Nephron progenitor cell (in vitro differentiated cells): ENCODE measurements around the gene NBPF11.
"Not testable (repeated sequence)": the region's sequence is repeated elsewhere in the genome, so short reads cannot be mapped to it uniquely, and the experiment has no call there.

Source experiments
- DNase-seq: peaks from one replicate; pipeline ENCODE4 v3.0.0; 2021
- H3K27ac Mint-ChIP-seq: 2 replicates; pipeline ENCODE4 v1.8.0; 2021; ENCODE audit warnings: mild to moderate bottlenecking, moderate library complexity, mixed read lengths
- H3K27me3 Mint-ChIP-seq: 2 replicates; pipeline ENCODE4 v1.8.0; 2021; ENCODE audit warnings: mild to moderate bottlenecking, low read depth, mixed read lengths; ENCODE audit not compliant: poor library complexity
- H3K36me3 Mint-ChIP-seq: 2 replicates; pipeline ENCODE4 v1.8.0; 2021; ENCODE audit warnings: low read depth, mixed read lengths
- H3K4me1 Mint-ChIP-seq: 2 replicates; pipeline ENCODE4 v1.8.0; 2021; ENCODE audit warnings: mixed read lengths
- H3K4me3 Mint-ChIP-seq: 2 replicates; pipeline ENCODE4 v1.8.0; 2021; ENCODE audit warnings: mild to moderate bottlenecking, moderate library complexity, mixed read lengths
- H3K9me3 Mint-ChIP-seq: 2 replicates; pipeline ENCODE4 v1.8.0; 2021; ENCODE audit warnings: mild to moderate bottlenecking, moderate library complexity, mixed read lengths

Gene NBPF11

DNA sequence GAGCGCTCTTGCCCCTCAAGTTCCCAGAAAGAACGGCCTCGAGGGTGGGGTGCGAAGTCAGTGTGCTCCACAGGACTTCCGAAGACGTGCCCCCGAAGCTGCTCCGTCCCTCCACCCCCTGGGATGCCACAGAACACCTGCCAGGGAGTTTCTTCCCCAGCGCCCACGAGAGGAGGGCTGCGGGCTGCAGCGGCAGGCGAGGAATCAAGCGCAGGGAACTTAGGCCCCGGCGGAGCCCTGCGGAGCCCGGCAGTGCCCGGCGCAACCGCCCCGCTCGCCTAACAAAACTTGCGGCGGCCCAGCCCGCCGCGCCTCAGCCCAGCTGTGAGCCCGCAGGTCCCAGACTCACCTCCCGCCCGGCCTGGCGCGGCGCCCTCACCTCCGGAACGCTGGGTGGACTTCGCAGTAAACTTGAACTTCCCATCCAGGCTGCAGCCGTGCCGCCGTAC lies 686 bp downstream of the NBPF11 start:
- H3K36me3 Mint-ChIP-seq, H3K27me3 Mint-ChIP-seq, H3K27ac Mint-ChIP-seq, H3K9me3 Mint-ChIP-seq: not testable (repeated sequence)
- Mint-ChIP-seq H3K4me3 (peak overlapping the region; percentile 96), H3K4me1 (peaks cover 17% of the 10 kb centered on the region)
- peak; percentile 55 for DNase-seq

DNA sequence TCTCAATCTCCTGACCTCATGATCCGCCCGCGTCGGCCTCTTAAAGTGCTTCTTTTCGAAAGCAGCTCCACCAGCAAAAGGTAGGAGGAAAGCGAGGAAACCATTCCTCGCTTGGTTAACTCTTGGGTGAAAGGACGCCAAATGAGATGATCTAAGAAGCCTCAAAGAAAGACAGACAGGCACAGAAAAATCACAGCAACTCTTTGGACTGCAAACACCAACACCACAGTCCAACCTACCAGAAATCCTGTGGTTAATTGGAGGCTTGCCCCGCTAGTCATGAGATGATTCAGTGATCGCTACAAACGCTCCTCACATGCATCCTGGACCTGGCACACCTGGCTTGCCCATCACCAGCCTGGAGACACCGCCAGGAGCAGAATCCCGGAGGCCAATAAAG lies 1.1 kb downstream of the NBPF11 start:
- H3K36me3 Mint-ChIP-seq, H3K9me3 Mint-ChIP-seq, H3K27me3 Mint-ChIP-seq, H3K27ac Mint-ChIP-seq, DNase-seq: not testable (repeated sequence)
- H3K4me3 Mint-ChIP-seq, result peak overlapping the region; percentile 96
- H3K4me1 Mint-ChIP-seq, result peaks cover 16% of the 10 kb centered on the region

DNA sequence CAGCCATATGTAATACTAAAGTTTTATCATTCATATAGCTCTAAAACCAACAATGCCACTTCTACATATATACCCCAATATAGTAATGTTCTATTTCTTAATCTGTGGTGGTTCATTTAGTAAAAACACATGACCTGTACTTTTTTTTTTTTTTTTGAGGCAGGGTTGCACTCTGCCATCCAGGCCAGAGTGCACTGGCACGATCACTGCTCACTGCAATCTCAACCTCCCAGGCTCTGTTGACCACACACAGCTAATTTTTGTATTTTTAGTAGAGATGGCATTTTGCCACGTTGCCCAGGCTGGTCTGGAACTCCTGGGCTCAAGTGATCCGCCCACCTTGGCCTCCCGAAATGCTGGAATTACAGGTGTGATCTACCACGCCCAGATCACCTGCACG lies 2.1 kb downstream of the NBPF11 start:
- not testable (repeated sequence) for H3K9me3 Mint-ChIP-seq, H3K27ac Mint-ChIP-seq, DNase-seq, H3K36me3 Mint-ChIP-seq, H3K27me3 Mint-ChIP-seq, H3K4me1 Mint-ChIP-seq, H3K4me3 Mint-ChIP-seq

DNA sequence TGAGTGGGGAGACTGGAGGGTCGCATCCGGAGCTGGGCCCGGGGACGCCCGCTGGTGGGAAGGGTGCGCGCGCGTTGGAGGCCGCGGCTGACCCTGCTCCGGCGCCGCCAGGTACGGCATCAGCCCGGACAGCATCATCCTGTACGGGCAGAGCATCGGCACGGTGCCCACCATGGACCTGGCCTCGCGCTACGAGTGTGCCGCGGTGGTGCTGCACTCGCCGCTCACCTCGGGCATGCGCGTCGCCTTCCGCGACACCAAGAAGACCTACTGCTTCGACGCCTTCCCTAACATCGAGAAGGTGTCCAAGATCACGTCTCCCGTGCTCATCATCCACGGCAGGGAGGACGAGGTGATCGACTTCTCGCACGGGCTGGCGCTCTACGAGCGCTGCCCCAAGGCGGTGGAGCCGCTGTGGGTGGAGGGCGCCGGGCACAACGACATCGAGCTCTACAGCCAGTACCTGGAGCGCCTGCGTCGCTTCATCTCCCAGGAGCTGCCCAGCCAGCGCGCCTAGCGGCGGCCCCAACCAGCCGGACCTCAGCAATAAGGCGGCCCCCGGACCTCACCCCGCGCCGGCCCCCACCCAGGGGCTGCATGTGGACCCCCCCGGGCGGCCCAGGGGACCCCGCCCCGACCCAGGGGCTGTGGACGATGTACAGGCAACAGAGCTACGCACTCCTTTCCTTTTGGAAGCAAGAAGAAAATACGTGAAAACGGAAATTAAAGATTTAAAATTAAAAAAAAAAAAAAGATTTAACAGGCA lies 2.8 kb downstream of the NBPF11 start:
- H3K27me3 Mint-ChIP-seq, H3K36me3 Mint-ChIP-seq, H3K4me1 Mint-ChIP-seq, H3K9me3 Mint-ChIP-seq, H3K27ac Mint-ChIP-seq, DNase-seq, H3K4me3 Mint-ChIP-seq: not testable (repeated sequence)

DNA sequence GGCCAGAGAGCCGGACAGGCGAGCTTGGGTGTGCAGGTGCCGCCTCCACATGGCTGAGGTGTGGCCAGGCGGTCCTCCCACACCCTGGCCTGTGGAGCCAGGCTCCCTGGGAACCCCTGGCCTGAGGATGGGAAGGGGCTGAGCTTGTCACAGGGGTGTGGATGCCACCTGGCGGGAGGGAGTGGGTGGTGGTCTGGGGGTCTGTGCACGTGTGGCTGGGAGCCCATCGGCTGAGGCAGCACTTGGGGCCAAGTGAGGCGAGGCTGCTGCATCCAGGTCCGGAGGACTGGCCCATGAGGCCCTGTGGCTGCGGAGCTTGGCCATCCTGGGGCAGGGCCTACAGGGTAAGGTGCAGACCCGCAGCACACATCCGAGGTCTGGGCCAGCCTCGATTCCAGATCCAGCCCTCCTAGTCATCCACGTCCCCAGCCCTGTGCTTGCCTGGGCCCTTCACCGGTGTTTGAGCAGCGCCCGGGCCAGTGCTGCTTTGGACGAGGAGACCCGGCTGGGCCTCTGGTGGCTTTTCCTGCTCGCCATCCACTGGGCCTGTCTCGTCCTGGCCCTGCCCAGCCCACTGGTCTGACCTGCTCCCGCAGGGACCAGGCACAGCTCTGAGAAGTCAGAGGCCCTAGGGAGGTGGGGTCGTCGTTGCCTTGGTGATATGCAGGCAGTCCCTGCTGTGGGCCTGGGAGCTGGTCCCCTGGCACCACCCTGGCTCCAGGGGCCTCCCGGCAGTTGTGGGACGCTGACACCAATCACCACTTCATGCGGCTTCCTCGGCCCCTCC lies 4.8 kb downstream of the NBPF11 start:
- H3K4me3 Mint-ChIP-seq, H3K27ac Mint-ChIP-seq, DNase-seq, H3K27me3 Mint-ChIP-seq, H3K36me3 Mint-ChIP-seq, H3K4me1 Mint-ChIP-seq, H3K9me3 Mint-ChIP-seq: not testable (repeated sequence)

DNA sequence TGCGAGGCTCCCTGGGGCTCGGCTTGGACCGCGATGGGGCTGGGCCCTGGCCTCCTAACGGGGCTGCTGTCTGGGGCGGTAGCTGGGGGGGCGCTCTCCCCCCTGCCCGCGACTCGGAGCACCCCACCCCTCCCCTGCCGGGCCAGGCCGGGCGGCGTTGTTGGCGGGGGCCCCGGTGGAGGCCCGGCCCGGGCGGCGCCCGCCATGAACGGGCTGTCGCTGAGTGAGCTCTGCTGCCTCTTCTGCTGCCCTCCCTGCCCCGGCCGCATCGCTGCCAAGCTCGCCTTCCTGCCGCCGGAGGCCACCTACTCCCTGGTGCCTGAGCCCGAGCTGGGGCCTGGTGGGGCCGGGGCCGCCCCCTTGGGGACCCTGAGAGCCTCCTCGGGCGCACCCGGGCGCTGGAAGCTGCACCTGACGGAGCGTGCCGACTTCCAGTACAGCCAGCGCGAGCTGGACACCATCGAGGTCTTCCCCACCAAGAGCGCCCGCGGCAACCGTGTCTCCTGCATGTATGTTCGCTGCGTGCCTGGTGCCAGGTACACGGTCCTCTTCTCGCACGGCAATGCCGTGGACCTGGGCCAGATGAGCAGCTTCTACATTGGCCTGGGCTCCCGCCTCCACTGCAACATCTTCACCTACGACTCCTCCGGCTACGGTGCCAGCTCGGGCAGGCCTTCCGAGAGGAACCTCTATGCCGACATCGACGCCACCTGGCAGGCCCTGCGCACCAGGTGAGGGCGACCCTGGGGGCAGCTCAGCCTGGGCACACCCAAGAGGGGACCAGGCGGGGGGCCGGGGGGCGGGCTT lies 5.7 kb downstream of the NBPF11 start:
- DNase-seq, H3K4me3 Mint-ChIP-seq, H3K27ac Mint-ChIP-seq, H3K4me1 Mint-ChIP-seq, H3K27me3 Mint-ChIP-seq, H3K36me3 Mint-ChIP-seq, H3K9me3 Mint-ChIP-seq: not testable (repeated sequence)

DNA sequence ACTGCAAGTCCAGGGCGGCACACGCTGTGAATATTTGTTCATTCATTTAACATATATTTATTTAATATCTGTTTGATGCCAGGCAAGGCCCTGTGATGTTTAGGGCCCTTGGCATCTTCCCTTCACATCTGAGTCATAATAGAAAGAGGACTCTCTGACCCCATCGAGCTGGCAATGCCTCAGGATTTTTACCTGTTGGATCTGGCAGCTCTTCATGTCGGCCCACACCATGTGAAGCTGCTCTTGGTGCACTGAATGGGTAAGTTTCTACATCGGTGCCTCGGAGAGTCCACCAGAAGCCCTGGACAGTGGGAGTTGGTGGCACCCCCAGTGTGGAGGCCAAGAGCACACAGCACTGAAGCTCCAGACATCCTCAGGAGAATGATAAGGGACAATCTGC lies 8.9 kb downstream of the NBPF11 start:
- not testable (repeated sequence) for H3K36me3 Mint-ChIP-seq, H3K27me3 Mint-ChIP-seq, H3K4me3 Mint-ChIP-seq, H3K9me3 Mint-ChIP-seq, H3K27ac Mint-ChIP-seq, DNase-seq, H3K4me1 Mint-ChIP-seq

DNA sequence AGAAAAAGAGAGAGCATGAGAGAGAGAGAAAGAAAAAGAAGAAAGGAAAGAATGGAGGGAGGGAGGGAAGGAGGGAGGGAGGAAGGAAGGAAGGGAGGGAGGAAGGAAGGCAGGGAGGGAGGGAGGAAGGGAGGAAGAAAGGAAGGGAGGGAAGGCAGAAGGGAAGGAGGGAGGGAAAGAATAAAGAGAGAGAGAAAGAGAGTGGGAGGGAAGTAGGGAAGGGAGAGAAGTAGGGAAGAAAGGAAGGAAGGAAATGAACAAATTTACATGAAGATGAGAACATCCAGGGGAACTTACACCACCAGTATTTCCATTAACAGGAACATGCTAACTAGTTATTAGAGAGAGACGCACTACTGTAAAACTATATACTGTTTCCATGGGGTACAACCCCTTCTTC lies 10.1 kb downstream of the NBPF11 start:
- not testable (repeated sequence) for H3K4me1 Mint-ChIP-seq, DNase-seq, H3K4me3 Mint-ChIP-seq, H3K36me3 Mint-ChIP-seq, H3K27ac Mint-ChIP-seq, H3K9me3 Mint-ChIP-seq, H3K27me3 Mint-ChIP-seq

DNA sequence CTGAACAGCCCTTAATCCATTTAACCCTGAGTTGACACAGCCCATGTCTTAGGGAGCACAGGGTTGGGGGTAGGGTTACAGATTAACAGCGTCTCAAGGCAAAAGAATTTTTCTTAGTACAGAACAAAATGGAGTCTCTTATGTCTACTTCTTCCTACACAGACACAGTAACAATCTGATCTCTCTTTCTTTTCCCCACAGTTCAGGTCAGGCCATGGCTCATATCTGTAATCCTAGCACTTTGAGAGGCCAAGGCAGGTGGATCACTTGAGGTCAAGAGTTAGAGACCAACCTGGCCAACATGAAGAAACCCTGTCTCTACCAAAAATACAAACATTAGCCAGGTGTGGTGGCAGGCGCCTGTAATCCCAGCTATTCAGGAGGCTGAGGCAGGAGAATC lies 13.5 kb downstream of the NBPF11 start:
- not testable (repeated sequence) for DNase-seq, H3K27ac Mint-ChIP-seq, H3K4me1 Mint-ChIP-seq, H3K27me3 Mint-ChIP-seq, H3K4me3 Mint-ChIP-seq, H3K36me3 Mint-ChIP-seq, H3K9me3 Mint-ChIP-seq

DNA sequence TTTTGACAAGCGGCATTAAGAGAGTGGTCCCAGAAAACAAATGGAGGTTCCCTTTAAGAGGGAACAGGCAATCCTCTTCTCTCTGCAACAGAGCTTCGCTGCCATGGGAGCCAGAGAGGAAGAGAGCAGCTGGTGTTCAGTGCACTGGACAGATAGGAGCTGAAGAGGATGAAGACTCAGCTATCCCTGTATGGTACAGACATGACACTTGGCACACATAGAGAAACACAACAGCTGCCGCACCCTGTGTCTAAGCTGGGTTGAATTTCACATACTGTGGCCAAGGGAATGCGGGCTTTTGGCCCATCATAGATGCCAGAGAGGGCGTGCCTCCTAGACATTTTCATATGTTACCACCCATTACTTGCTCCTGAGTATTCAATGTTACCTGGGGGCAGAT lies 29.7 kb downstream of the NBPF11 start:
- H3K36me3 Mint-ChIP-seq, H3K27ac Mint-ChIP-seq, H3K4me1 Mint-ChIP-seq, H3K4me3 Mint-ChIP-seq, H3K9me3 Mint-ChIP-seq, H3K27me3 Mint-ChIP-seq, DNase-seq: not testable (repeated sequence)

DNA sequence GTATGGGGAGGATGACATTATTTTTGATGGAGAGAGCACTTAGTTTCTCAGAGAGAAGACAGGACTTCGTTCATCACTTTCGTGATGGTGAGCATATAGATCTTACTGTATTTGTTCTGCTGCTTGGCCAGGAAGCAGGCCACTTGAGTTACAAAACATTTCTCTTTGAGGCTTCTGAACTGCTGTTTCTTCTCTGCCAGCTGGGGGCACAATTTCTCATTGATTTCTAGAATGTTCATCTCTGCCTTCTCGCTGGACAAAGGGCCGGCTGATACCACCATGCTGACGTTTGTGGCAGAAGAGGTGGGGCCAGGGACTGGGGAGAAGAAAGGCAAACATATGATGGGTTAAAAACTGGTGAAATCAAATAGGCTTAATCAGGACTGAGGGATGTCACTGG lies 31.7 kb downstream of the NBPF11 start:
- H3K9me3 Mint-ChIP-seq, H3K36me3 Mint-ChIP-seq, H3K27me3 Mint-ChIP-seq, H3K4me1 Mint-ChIP-seq, DNase-seq, H3K4me3 Mint-ChIP-seq, H3K27ac Mint-ChIP-seq: not testable (repeated sequence)

DNA sequence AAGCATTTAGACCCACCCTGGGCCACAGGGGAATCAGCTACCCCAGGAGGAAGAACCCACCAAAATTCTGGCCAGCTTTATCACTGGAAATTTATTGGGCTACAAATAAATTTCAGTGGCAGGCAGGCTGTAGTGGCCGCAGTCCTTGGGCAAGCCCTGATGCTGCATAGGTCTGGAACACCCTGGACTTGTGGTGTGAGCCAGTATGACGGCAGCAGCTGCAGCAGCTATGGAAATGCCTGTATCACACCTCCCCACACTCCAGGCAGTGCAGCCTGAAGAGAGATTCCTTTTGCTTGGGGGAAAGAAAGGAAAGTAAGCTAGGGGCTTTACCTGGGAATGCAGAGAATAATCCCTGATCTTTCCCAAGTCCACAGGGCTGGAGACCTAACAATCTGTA lies 56.3 kb downstream of the NBPF11 start:
- not testable (repeated sequence) for H3K27ac Mint-ChIP-seq, H3K4me3 Mint-ChIP-seq
- peaks cover 12% of the 10 kb centered on the region for H3K27me3 Mint-ChIP-seq

DNA sequence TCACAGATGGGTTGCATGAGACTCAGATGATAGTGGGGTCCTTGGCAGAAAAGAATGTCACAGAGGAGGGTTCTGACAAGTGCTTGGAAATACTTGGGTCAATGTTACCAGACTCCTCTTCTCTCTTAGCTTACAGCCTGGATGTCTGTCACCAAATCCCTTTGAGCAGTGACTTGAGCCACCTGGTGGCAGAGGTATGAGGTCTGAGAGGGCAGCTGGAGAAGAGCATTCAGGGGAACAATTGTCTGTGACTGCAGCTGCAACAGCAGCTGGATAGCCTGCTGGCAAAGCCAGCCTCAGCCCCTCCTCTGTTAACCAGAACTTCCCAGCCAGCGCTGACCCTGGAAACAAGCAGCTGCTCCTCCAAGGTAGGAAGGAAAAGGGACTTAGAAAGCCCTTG lies 65.9 kb downstream of the NBPF11 start:
- H3K27me3 Mint-ChIP-seq, result peaks cover 12% of the 10 kb centered on the region
- not testable (repeated sequence) for H3K4me1 Mint-ChIP-seq, DNase-seq, H3K9me3 Mint-ChIP-seq, H3K27ac Mint-ChIP-seq, H3K4me3 Mint-ChIP-seq, H3K36me3 Mint-ChIP-seq

More for the DNA sequence above, 56.3 kb downstream of the NBPF11 start:
- H3K4me1 Mint-ChIP-seq, H3K36me3 Mint-ChIP-seq, DNase-seq: not testable (repeated sequence)
- H3K9me3 Mint-ChIP-seq, result peaks cover 11% of the 10 kb centered on the region

DNA sequence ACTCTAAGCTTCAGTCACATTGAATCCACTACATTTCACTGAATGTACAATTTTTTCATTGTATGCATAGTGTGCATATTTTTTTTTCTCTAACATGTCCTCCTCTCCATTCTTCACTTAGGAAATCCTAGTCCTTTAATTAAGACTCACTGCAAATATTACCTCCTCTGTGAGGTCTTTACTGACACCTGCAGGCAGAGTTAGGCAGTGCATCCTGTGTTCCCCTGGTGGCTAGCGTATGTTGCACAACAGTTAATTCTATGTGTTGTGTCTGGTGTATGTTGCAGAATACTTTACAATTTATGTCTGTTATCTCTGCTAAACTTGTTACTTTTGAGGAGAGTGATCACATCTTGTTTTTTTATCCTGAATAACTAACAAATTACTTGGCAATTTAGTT lies 70.9 kb downstream of the NBPF11 start:
- not testable (repeated sequence) for H3K9me3 Mint-ChIP-seq, H3K36me3 Mint-ChIP-seq, H3K4me3 Mint-ChIP-seq, H3K27me3 Mint-ChIP-seq, H3K27ac Mint-ChIP-seq, H3K4me1 Mint-ChIP-seq, DNase-seq
